ENCODE data around the gene MKRN3. TPM values are rescaled to one million over a fixed set of nuclear protein-coding genes. Genes with fewer than 3 reads are reported as not detected.
"Not testable (repeated sequence)": the region's sequence is repeated elsewhere in the genome, so short reads cannot be mapped to it uniquely, and the experiment has no call there.

Gene MKRN3
- total RNA-seq, 1 donor from 2014 or later = 0.63 TPM

- intact Hi-C loops (cut with micrococcal nuclease) = no loop called here
- TF ChIP-seq CTCF (IDR thresholded peaks at IDR 0.05; ENCODE audit: borderline replicate concordance) = no peak
Measured at GRCh38 chr15:23596736-23597135, 31.3 kb downstream of the MKRN3 start.

GRCh38 chr15:23597278-23597677, 31.8 kb downstream of the MKRN3 start:
- H3K4me3 ChIP-seq; H3K27ac ChIP-seq (replicated peaks); DNase-seq; intact Hi-C loops (cut with micrococcal nuclease); H3K27me3 ChIP-seq (ENCODE audit: low read depth); H3K4me1 ChIP-seq; H3K36me3 ChIP-seq; H3K9me3 ChIP-seq (replicated peaks): not testable (repeated sequence)

More at GRCh38 chr15:23596736-23597135, 31.3 kb downstream of the MKRN3 start:
- no peak for DNase-seq
- no peak overlapping the region for H3K27ac ChIP-seq (replicated peaks)
- H3K4me1 ChIP-seq = no peaks in the 10 kb centered on the region
- no peaks in the 10 kb centered on the region for H3K36me3 ChIP-seq
- H3K27me3 ChIP-seq (ENCODE audit: low read depth) = peaks cover 4% of the 10 kb centered on the region
- no peaks in the 10 kb centered on the region for H3K9me3 ChIP-seq (replicated peaks)
- no peak overlapping the region for H3K4me3 ChIP-seq

DNA sequence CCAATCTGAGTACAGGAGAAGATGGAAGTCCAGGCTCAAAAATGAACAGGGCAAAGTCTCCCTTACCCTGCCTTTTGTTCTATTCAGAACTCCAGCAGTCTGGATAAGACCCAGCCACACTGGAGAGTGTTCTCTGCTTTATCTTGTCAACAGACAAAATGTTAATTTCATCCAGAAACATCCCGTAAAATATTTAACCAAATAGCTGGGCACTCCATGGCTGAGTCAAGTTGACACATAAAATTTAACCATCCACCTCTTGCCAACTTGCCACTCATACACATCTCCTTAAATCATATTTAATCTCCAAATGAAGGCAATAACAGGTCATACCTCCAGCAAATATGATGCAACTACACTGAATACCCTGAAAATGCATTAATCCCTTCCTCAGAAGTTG, 33.6 kb downstream of the MKRN3 start:
- no peak for DNase-seq
- Histone ChIP-seq H3K27me3 (ENCODE audit: low read depth) (peaks cover 4% of the 10 kb centered on the region), H3K4me1 (no peaks in the 10 kb centered on the region), H3K36me3 (no peaks in the 10 kb centered on the region), H3K4me3 (no peak overlapping the region), H3K27ac (replicated peaks) (no peak overlapping the region), H3K9me3 (replicated peaks) (no peaks in the 10 kb centered on the region)
- intact Hi-C loops (cut with micrococcal nuclease) = no loop called here
- no peak for TF ChIP-seq CTCF (IDR thresholded peaks at IDR 0.05; ENCODE audit: borderline replicate concordance)

GRCh38 chr15:23602124-23602523, 36.6 kb downstream of the MKRN3 start:
- H3K36me3 ChIP-seq = no peaks in the 10 kb centered on the region
- TF ChIP-seq CTCF (IDR thresholded peaks at IDR 0.05; ENCODE audit: borderline replicate concordance) = no peak
- no peak overlapping the region for H3K4me3 ChIP-seq
- H3K4me1 ChIP-seq = no peaks in the 10 kb centered on the region
- intact Hi-C loops (cut with micrococcal nuclease) = no loop called here
- H3K27me3 ChIP-seq (ENCODE audit: low read depth) = no peaks in the 10 kb centered on the region
- no peak overlapping the region for H3K27ac ChIP-seq (replicated peaks)
- no peaks in the 10 kb centered on the region for H3K9me3 ChIP-seq (replicated peaks)
- no peak for DNase-seq

GRCh38 chr15:23606226-23606625, 40.8 kb downstream of the MKRN3 start:
- Histone ChIP-seq H3K9me3 (replicated peaks) (no peaks in the 10 kb centered on the region), H3K36me3 (no peaks in the 10 kb centered on the region), H3K4me1 (no peaks in the 10 kb centered on the region), H3K4me3 (no peak overlapping the region), H3K27me3 (ENCODE audit: low read depth) (no peaks in the 10 kb centered on the region), H3K27ac (replicated peaks) (no peak overlapping the region)
- TF ChIP-seq CTCF (IDR thresholded peaks at IDR 0.05; ENCODE audit: borderline replicate concordance) = no peak
- DNase-seq = no peak
- intact Hi-C loops (cut with micrococcal nuclease) = no loop called here

GRCh38 chr15:23616536-23616935, 51.1 kb downstream of the MKRN3 start:
- Histone ChIP-seq H3K4me3 (no peak overlapping the region), H3K27ac (replicated peaks) (no peak overlapping the region), H3K9me3 (replicated peaks) (peaks cover 17% of the 10 kb centered on the region), H3K27me3 (ENCODE audit: low read depth) (no peaks in the 10 kb centered on the region), H3K36me3 (no peaks in the 10 kb centered on the region), H3K4me1 (no peaks in the 10 kb centered on the region)
- TF ChIP-seq CTCF (IDR thresholded peaks at IDR 0.05; ENCODE audit: borderline replicate concordance) = no peak
- DNase-seq = no peak
- intact Hi-C loops (cut with micrococcal nuclease) = no loop called here

Small RNA genes within 50 kb of the gene (microRNA-seq; reads per million reads assigned to microRNA genes)
- not detected for gene MIR4508

Other genes starting within 250 kb of the MKRN3 start
- gene GOLGA6L26, start 231.5 kb upstream of the MKRN3 start, total RNA-seq = not detected
- 0.33 TPM for gene GOLGA8S, start 210.9 kb upstream of the MKRN3 start, total RNA-seq
- not detected for gene GOLGA6L2, start 118.4 kb upstream of the MKRN3 start, total RNA-seq
- gene MAGEL2, start 82.2 kb downstream of the MKRN3 start, total RNA-seq = not detected
- 35.2 TPM for gene NDN, start 121.6 kb downstream of the MKRN3 start, total RNA-seq

All from left ventricle myocardium inferior (tissue), 1 donor.